ENCODE measurements around the gene ANKRD27. TPM values are rescaled to one million over a fixed set of nuclear protein-coding genes. Genes with fewer than 3 reads are reported as not detected.

ANKRD27 gene
- total RNA-seq, 3 donors from 2014 or later (not counting 1 experiment from before 2014, with no cell fraction given): 35.8 to 47.1 (median 40.8) TPM

DNA sequence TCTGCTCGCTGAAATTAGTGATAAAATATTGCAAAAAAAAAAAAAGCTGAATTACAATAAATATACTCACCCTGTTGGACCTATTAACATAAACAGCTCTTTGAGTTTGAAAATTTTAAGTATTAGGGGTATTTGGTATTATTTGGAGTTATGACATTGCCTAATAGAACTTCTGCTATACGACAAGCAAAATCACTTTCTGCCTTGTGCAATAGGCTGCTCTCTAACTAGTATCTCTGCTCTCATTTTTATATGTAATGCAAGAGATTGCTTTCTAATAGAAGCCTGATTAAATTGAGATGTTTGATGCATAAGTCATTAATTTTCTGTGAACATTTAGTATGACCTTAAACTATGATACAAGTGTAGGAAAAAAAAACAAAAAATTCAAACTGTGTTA is 6.0 kb upstream of the ANKRD27 start:
- Histone ChIP-seq H3K36me3 (ENCODE audit: control insufficient read depth, insufficient read depth, low read length) (no peaks in the 10 kb centered on the region), H3K4me3 (ENCODE audit: low read length) (no peak overlapping the region), H3K9me3 (ENCODE audit: control insufficient read depth, insufficient read depth, low read length) (no peaks in the 10 kb centered on the region), H3K4me1 (ENCODE audit: control insufficient read depth, insufficient read depth, low read length) (peaks cover 7% of the 10 kb centered on the region), H3K27me3 (ENCODE audit: control insufficient read depth, insufficient read depth, low read length) (peaks cover 7% of the 10 kb centered on the region), H3K27ac (ENCODE audit: low read length) (no peak overlapping the region)
- Mint-ChIP-seq H3K27me3 (ENCODE audit: low read depth in 2 of 2) (peaks cover 8% of the 10 kb centered on the region in 2 donors), H3K4me3 (no peak overlapping the region), H3K4me1 (peaks cover 0 to 7% of the 10 kb centered on the region in 2 donors), H3K27ac (no peak overlapping the region), H3K9me3 (no peaks in the 10 kb centered on the region), H3K36me3 (no peaks in the 10 kb centered on the region)
- DNase-seq: no peak
- TF ChIP-seq, protein P1, sequence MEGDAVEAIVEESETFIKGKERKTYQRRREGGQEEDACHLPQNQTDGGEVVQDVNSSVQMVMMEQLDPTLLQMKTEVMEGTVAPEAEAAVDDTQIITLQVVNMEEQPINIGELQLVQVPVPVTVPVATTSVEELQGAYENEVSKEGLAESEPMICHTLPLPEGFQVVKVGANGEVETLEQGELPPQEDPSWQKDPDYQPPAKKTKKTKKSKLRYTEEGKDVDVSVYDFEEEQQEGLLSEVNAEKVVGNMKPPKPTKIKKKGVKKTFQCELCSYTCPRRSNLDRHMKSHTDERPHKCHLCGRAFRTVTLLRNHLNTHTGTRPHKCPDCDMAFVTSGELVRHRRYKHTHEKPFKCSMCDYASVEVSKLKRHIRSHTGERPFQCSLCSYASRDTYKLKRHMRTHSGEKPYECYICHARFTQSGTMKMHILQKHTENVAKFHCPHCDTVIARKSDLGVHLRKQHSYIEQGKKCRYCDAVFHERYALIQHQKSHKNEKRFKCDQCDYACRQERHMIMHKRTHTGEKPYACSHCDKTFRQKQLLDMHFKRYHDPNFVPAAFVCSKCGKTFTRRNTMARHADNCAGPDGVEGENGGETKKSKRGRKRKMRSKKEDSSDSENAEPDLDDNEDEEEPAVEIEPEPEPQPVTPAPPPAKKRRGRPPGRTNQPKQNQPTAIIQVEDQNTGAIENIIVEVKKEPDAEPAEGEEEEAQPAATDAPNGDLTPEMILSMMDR (IDR thresholded peaks at IDR 0.05): no peak
- intact Hi-C loops (cut with micrococcal nuclease): no loop called here
- WGBS (ENCODE audit: insufficient coverage): no CpG with 5 or more reads among the region's 2 CpGs
- ATAC-seq: no peak

DNA sequence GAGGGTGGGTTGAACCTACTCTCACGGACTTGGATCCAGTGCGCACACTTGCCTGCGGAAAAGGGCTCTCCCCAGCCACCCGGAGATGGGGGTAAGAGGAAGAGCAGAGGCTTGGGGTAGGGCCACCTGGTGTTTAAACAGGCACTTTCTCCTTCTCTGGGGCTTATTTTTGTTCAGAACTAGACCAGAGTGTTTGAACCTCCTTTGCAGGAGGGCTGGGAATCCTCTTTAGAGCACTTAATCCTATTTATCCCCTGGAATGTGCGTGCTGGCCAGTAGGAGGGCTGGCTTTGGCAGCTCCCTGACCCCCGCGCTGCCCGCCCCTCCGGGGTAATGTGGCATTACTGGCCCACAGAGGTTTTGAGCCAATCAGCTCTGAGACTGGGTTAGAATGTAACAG is 2.7 kb upstream of the ANKRD27 start:
- Histone ChIP-seq H3K27me3 (ENCODE audit: control insufficient read depth, insufficient read depth, low read length) (peaks cover 7% of the 10 kb centered on the region), H3K4me1 (ENCODE audit: control insufficient read depth, insufficient read depth, low read length) (peaks cover 33% of the 10 kb centered on the region), H3K9me3 (ENCODE audit: control insufficient read depth, insufficient read depth, low read length) (no peaks in the 10 kb centered on the region), H3K4me3 (ENCODE audit: low read length) (no peak overlapping the region), H3K27ac (ENCODE audit: low read length) (no peak overlapping the region), H3K36me3 (ENCODE audit: control insufficient read depth, insufficient read depth, low read length) (no peaks in the 10 kb centered on the region)
- ATAC-seq (no peak), DNase-seq (peak in 1 of 2 donors; percentile 12)
- no peak overlapping the region for H3K27ac Mint-ChIP-seq
- H3K4me3 Mint-ChIP-seq: no peak overlapping the region
- H3K36me3 Mint-ChIP-seq: no peaks in the 10 kb centered on the region
- TF ChIP-seq, protein P1 (IDR thresholded peaks at IDR 0.05): no peak
- peaks cover 21 to 36% of the 10 kb centered on the region in 2 donors for H3K4me1 Mint-ChIP-seq
- intact Hi-C loops (cut with micrococcal nuclease): no loop called here
- H3K27me3 Mint-ChIP-seq (ENCODE audit: low read depth in 2 of 2): peaks cover 8 to 11% of the 10 kb centered on the region in 2 donors
- H3K9me3 Mint-ChIP-seq: no peaks in the 10 kb centered on the region
- 47% methylated on average over 9 of the region's 9 CpGs for WGBS (ENCODE audit: insufficient coverage)

DNA sequence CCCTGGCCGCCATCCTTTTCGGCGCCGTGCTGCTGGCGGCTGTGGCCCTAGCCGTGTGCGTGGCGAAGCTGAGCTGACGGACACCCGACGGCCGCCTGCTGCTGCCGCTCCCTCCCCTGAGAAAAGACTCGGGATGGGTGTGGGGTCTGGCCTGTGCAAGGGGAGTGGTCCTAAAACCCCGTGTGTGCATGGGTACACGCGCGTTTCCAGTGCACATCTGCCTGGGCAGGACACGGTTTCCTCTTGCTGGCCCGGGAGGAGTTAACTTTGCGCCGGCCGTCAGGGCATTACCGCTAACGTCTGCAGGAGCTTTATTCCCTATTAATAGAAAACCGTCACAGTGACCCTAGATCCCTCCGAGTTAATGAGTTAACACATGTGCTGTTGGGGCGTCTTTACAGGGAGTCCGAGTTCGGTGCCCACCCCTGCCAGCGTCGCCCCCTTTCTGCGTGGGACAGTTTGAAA is 1.9 kb upstream of the ANKRD27 start:
- Histone ChIP-seq H3K27ac (ENCODE audit: low read length) (no peak overlapping the region), H3K4me3 (ENCODE audit: low read length) (no peak overlapping the region), H3K36me3 (ENCODE audit: control insufficient read depth, insufficient read depth, low read length) (no peaks in the 10 kb centered on the region), H3K27me3 (ENCODE audit: control insufficient read depth, insufficient read depth, low read length) (peaks cover 7% of the 10 kb centered on the region), H3K9me3 (ENCODE audit: control insufficient read depth, insufficient read depth, low read length) (no peaks in the 10 kb centered on the region), H3K4me1 (ENCODE audit: control insufficient read depth, insufficient read depth, low read length) (peaks cover 40% of the 10 kb centered on the region)
- TF ChIP-seq, protein P1 (IDR thresholded peaks at IDR 0.05): no peak
- DNase-seq (no peak), ATAC-seq (no peak)
- Mint-ChIP-seq H3K4me3 (peak overlapping the region; percentile 71), H3K36me3 (no peaks in the 10 kb centered on the region), H3K27ac (no peak overlapping the region), H3K9me3 (no peaks in the 10 kb centered on the region), H3K27me3 (ENCODE audit: low read depth in 2 of 2) (peaks cover 8 to 11% of the 10 kb centered on the region in 2 donors), H3K4me1 (peaks cover 26 to 43% of the 10 kb centered on the region in 2 donors)
- intact Hi-C loops (cut with micrococcal nuclease): no loop called here
- WGBS (ENCODE audit: insufficient coverage): 27% methylated on average over 33 of the region's 33 CpGs
